CD14-positive monocyte (primary cell): ENCODE results near the gene PIKFYVE. TPM values are rescaled to one million over a fixed set of nuclear protein-coding genes. Genes with fewer than 3 reads are reported as not detected.

Experiments
- DNase-seq, 3 donors: peaks; one replicate each; pipeline ENCODE4 v3.0.0-alpha.2; 2011 to 2022
- H2AFZ ChIP-seq: 2 replicates; pipeline ENCODE4 v1.6.0; 2012; ENCODE audit warnings: mild to moderate bottlenecking, low read depth, low read length, inconsistent platforms; ENCODE audit not compliant: insufficient read depth, poor library complexity, severe bottlenecking
- H3K27ac ChIP-seq, 2 donors: 1 replicate in 1 of 2; 2 replicates in 1 of 2; pipeline ENCODE4 v1.5.1; 2012 to 2013; ENCODE audit warnings: low read length in 2 of 2, control low read depth in 1 of 2, inconsistent platforms in 1 of 2, low read depth in 1 of 2, mild to moderate bottlenecking in 1 of 2
- H3K27me3 ChIP-seq, 2 donors: one replicate each; pipeline versions ENCODE4 v1.6.0 to v1.6.1; 2011 to 2013; ENCODE audit warnings: low read length in 2 of 2; ENCODE audit not compliant: control insufficient read depth in 2 of 2, insufficient read depth in 2 of 2
- H3K36me3 ChIP-seq, 2 donors: replicated peaks in 1 of 2; 1 replicate in 1 of 2; 2 replicates in 1 of 2; pipeline versions ENCODE4 v1.5.1 to v1.6.1; 2012 to 2013; ENCODE audit warnings: low read length in 2 of 2, control low read depth in 1 of 2, inconsistent platforms in 1 of 2, mild to moderate bottlenecking in 1 of 2; ENCODE audit not compliant: insufficient read depth in 2 of 2, control insufficient read depth in 1 of 2
- H3K4me1 ChIP-seq, 2 donors: 1 replicate in 1 of 2; 2 replicates in 1 of 2; pipeline versions ENCODE4 v1.5.1 to v1.6.1; 2012 to 2013; ENCODE audit warnings: low read length in 2 of 2, control low read depth in 1 of 2, inconsistent platforms in 1 of 2, mild to moderate bottlenecking in 1 of 2, moderate library complexity in 1 of 2; ENCODE audit not compliant: insufficient read depth in 2 of 2, control insufficient read depth in 1 of 2
- H3K4me2 ChIP-seq: replicated peaks from 2 replicates; pipeline ENCODE3; 2012; ENCODE audit warnings: low read length, moderate library complexity, mild to moderate bottlenecking; ENCODE audit not compliant: poor library complexity, severe bottlenecking; ENCODE audit errors: extremely low read depth
- H3K4me3 ChIP-seq, 3 experiments: fragments of 200-600 bp in 1 of 3; sonication (generic) in 1 of 3; replicated peaks in 1 of 3; 1 replicate in 2 of 3; 2 replicates in 1 of 3; pipeline ENCODE4 v1.5.1; 2011 to 2013; ENCODE audit warnings: low read length in 3 of 3, mild to moderate bottlenecking in 3 of 3, control low read depth in 2 of 3, low read depth in 2 of 3, inconsistent platforms in 1 of 3, moderate library complexity in 1 of 3
- H3K79me2 ChIP-seq: 2 replicates; pipeline ENCODE4 v1.6.0; 2012; ENCODE audit warnings: mild to moderate bottlenecking, control low read depth, inconsistent platforms, low read length, moderate library complexity; ENCODE audit not compliant: insufficient read depth
- H3K9ac ChIP-seq: 2 replicates; pipeline ENCODE4 v1.6.0; 2017; ENCODE audit warnings: low read length, mild to moderate bottlenecking; ENCODE audit not compliant: insufficient read depth, poor library complexity, severe bottlenecking
- H3K9me3 ChIP-seq, 2 donors: replicated peaks in 1 of 2; 1 replicate in 1 of 2; 2 replicates in 1 of 2; pipeline versions ENCODE4 v1.5.1 to v1.6.1; 2012 to 2013; ENCODE audit warnings: low read length in 2 of 2, control low read depth in 1 of 2; ENCODE audit not compliant: control insufficient read depth in 1 of 2, insufficient read depth in 1 of 2
- H4K20me1 ChIP-seq: 2 replicates; pipeline ENCODE4 v1.6.0; 2012; ENCODE audit warnings: mild to moderate bottlenecking, low read length, control low read depth, moderate library complexity; ENCODE audit not compliant: insufficient read depth
- H3K27ac Mint-ChIP-seq, 7 donors: one replicate each; pipeline ENCODE4 v1.8.0; 2020; ENCODE audit warnings: mild to moderate bottlenecking in 7 of 7, mixed read lengths in 7 of 7, moderate library complexity in 6 of 7, inconsistent platforms in 2 of 7
- H3K27me3 Mint-ChIP-seq, 3 donors: one replicate each; pipeline ENCODE4 v1.8.0; 2021 to 2022; ENCODE audit warnings: low read depth in 3 of 3, mild to moderate bottlenecking in 3 of 3, mixed read lengths in 3 of 3, moderate library complexity in 3 of 3, inconsistent platforms in 1 of 3
- H3K36me3 Mint-ChIP-seq, 2 donors: one replicate each; pipeline ENCODE4 v1.8.0; 2020; ENCODE audit warnings: mixed read lengths in 2 of 2, inconsistent platforms in 1 of 2, mild to moderate bottlenecking in 1 of 2
- H3K4me1 Mint-ChIP-seq: one replicate; pipeline ENCODE4 v1.8.0; 2020; ENCODE audit warnings: mild to moderate bottlenecking, mixed read lengths
- H3K4me3 Mint-ChIP-seq, 2 donors: one replicate each; pipeline ENCODE4 v1.8.0; 2020; ENCODE audit warnings: mild to moderate bottlenecking in 2 of 2, mixed read lengths in 2 of 2, moderate library complexity in 1 of 2
- H3K9me3 Mint-ChIP-seq, 7 donors: one replicate each; pipeline ENCODE4 v1.8.0; 2020 to 2022; ENCODE audit warnings: mixed read lengths in 7 of 7, mild to moderate bottlenecking in 6 of 7, moderate library complexity in 6 of 7, inconsistent platforms in 2 of 7
- WGBS: methylation state at CpG from one replicate; pipeline ENCODE4 v1.1.5; 2013; ENCODE audit warnings: missing lambda C conversion rate; ENCODE audit not compliant: insufficient coverage; 5-methylcytosine and 5-hydroxymethylcytosine counted together
- intact Hi-C, 2 donors: fragments of 100-400 bp; cut with micrococcal nuclease; formaldehyde crosslinking; loops; one replicate each; pipeline versions ENCODE4 v1.15.0 to v1.15.1; 2023
- polyA plus RNA-seq, 3 donors: library from polyadenylated mRNA; depleted of rRNA in 1 of 3; unstranded in 2 of 3; stranded (reverse) in 1 of 3; fragments of 300-500 nt in 2 of 3; fragments of >200 nt in 1 of 3; fragmentation: Illumina TruSeq in 2 of 3; gene quantifications; 1 replicate in 2 of 3; 2 replicates in 1 of 3; pipeline ENCODE4 v1.2.3, GENCODE V29; 2012 to 2021
- TF ChIP-seq, protein P1 (sequence below): fragments of 200-600 bp; IDR thresholded peaks from one replicate; pipeline ENCODE4 v1.8.0; 2022; ENCODE audit warnings: antibody characterized with exemption, mild to moderate bottlenecking

The PIKFYVE gene
- polyA plus RNA-seq, 3 donors: 3.5 to 17.6 (median 6.2) TPM

GRCh38 chr2:208315081-208315788, 49.2 kb downstream of the PIKFYVE start:
- Histone ChIP-seq H4K20me1 (no peaks in the 10 kb centered on the region), H3K9ac (no peak overlapping the region), H3K36me3 (peaks cover 68 to 91% of the 10 kb centered on the region in 2 donors), H3K27me3 (no peaks in the 10 kb centered on the region), H3K9me3 (no peaks in the 10 kb centered on the region), H3K27ac (no peak overlapping the region), H3K4me2 (no peak overlapping the region), H3K4me3 (no peak overlapping the region), H2AFZ (no peak overlapping the region), H3K4me1 (no peaks in the 10 kb centered on the region), H3K79me2 (no peaks in the 10 kb centered on the region)
- no peak for DNase-seq
- H3K4me1 Mint-ChIP-seq: no peaks in the 10 kb centered on the region
- H3K36me3 Mint-ChIP-seq: peaks cover 64 to 81% of the 10 kb centered on the region in 2 donors
- TF ChIP-seq, protein P1, sequence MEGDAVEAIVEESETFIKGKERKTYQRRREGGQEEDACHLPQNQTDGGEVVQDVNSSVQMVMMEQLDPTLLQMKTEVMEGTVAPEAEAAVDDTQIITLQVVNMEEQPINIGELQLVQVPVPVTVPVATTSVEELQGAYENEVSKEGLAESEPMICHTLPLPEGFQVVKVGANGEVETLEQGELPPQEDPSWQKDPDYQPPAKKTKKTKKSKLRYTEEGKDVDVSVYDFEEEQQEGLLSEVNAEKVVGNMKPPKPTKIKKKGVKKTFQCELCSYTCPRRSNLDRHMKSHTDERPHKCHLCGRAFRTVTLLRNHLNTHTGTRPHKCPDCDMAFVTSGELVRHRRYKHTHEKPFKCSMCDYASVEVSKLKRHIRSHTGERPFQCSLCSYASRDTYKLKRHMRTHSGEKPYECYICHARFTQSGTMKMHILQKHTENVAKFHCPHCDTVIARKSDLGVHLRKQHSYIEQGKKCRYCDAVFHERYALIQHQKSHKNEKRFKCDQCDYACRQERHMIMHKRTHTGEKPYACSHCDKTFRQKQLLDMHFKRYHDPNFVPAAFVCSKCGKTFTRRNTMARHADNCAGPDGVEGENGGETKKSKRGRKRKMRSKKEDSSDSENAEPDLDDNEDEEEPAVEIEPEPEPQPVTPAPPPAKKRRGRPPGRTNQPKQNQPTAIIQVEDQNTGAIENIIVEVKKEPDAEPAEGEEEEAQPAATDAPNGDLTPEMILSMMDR: no peak
- intact Hi-C loops: no loop called here
- no peaks in the 10 kb centered on the region for H3K27me3 Mint-ChIP-seq
- H3K9me3 Mint-ChIP-seq: no peaks in the 10 kb centered on the region
- H3K27ac Mint-ChIP-seq: peak overlapping the region in 2 of 7 donors; percentile 2 to 55
- 75% methylated on average over 5 of the region's 8 CpGs for WGBS
- H3K4me3 Mint-ChIP-seq: no peak overlapping the region

DNA sequence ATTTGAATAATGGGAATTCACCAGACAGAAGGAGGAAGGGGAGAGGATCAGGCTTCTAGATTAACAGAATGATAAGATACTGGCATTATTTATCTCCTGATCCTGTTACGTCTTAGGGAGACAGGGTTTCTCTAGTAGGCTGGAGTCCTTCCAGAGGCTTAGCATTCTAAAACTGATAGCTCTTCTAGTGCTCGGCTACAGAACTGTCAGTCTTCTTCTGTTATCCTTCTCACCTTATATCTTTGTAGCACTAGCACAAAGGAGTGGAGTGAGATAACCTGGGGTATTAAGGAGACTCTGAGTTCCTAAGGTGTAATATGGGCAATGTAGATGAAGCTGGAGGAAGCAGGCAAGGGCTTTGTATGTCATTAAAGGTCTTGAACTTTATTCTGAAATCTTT, 52.1 kb downstream of the PIKFYVE start:
- intact Hi-C loops: no loop called here
- TF ChIP-seq, protein P1: no peak
- Histone ChIP-seq H3K9me3 (no peaks in the 10 kb centered on the region), H2AFZ (no peak overlapping the region), H3K36me3 (peaks cover 66 to 86% of the 10 kb centered on the region in 2 donors), H3K4me2 (no peak overlapping the region), H3K27me3 (no peaks in the 10 kb centered on the region), H3K27ac (no peak overlapping the region), H3K4me1 (no peaks in the 10 kb centered on the region), H3K79me2 (no peaks in the 10 kb centered on the region), H3K4me3 (no peak overlapping the region), H4K20me1 (no peaks in the 10 kb centered on the region), H3K9ac (no peak overlapping the region)
- WGBS: 100% methylated on average over 1 of the region's 2 CpGs
- no peak for DNase-seq
- Mint-ChIP-seq H3K4me3 (no peak overlapping the region), H3K36me3 (peaks cover 67 to 71% of the 10 kb centered on the region in 2 donors), H3K27ac (peak overlapping the region in 1 of 7 donors; percentile 73), H3K9me3 (no peaks in the 10 kb centered on the region), H3K4me1 (no peaks in the 10 kb centered on the region), H3K27me3 (no peaks in the 10 kb centered on the region)
